ENCODE measurements around the gene ANO10.
"Not testable (repeated sequence)": the region's sequence is repeated elsewhere in the genome, so short reads cannot be mapped to it uniquely, and the experiment has no call there.

Gene ANO10

DNA sequence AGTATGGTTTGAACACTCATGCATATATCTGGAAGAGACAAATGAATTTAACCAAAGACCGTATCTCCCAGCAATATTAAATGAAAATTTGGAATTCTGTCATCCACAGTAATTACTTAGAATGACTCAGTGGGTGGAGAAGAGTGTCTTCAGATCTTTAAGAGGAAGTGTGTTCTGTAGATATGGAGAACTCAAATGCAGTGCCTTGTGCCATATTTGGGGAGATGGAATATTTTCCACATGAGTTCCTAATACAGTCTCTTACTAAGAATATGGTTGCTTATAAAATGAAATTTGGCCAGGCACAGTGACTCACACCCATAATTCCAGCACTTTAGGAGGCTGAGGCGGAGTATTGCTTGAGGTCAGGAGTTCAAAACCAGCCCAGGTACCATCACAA, 40.5 kb downstream of the ANO10 start:
- DNase-seq (ENCODE audit: low read depth, low spot score): no peak

DNA sequence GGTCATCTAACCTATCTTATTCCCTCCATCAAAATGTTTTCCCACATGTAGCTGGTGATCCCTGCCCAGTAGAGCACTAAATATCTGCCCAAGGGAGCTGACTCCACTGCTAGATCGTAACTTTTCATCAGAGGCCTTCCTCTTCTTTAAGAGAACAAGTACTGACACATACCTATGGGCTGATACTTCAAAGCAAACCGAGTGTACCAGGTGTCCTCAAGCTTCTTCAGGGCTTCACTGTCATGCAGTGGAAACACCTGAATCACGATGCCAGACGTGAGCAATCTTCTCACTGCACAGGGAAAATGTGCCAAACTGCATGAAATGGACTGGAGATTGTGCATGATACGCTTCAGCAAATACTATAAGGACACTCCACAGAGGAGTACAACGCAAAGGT, 41.6 kb downstream of the ANO10 start:
- no peak for DNase-seq (ENCODE audit: low read depth, low spot score)

DNA sequence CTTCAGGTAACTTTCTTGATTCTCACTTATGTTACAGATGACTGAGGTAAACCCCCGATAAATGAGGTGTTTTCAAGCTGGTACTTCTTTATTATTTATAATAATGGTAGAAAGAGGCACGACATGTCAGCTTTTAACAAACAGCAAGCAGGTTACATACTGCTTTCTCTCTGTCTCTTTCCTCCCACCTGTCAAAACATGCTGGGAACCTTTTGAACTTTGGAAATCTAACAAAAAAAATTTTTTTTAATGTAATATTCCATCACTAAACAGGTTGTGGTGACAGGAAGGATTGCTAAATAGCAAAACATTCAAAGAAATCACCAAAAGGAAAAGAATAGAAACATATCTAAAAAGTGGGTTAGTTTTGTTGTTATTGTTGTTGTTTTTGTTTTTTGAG, 48.2 kb downstream of the ANO10 start:
- DNase-seq (ENCODE audit: low read depth, low spot score): no peak

DNA sequence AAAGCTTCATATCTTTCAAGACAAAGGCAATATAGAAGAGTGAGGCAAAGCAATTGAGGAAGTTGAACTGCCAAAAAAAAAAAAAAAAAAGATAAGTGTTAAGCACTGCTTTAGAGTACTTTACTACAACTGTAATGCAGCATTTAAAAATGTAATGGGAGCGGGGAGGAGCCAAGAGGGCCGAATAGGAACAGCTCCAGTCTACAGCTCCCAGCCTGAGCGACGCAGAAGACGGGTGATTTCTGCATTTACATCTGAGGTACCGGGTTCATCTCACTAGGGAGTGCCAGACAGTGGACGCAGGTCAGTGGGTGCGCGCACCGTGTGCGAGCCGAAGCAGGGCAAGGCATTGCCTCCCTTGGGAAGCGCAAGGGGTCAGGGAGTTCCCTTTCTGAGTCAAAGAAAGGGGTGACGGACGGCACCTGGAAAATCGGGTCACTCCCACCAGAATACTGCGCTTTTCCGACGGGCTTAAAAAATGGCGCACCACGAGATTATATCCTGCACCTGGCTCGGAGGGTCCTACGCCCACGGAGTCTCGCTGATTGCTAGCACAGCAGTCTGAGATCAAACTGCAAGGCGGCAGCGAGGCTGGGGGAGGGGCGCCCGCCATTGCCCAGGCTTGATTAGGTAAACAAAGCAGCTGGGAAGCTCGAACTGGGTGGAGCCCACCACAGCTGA, 56.0 kb downstream of the ANO10 start:
- not testable (repeated sequence) for DNase-seq (ENCODE audit: low read depth, low spot score)

DNA sequence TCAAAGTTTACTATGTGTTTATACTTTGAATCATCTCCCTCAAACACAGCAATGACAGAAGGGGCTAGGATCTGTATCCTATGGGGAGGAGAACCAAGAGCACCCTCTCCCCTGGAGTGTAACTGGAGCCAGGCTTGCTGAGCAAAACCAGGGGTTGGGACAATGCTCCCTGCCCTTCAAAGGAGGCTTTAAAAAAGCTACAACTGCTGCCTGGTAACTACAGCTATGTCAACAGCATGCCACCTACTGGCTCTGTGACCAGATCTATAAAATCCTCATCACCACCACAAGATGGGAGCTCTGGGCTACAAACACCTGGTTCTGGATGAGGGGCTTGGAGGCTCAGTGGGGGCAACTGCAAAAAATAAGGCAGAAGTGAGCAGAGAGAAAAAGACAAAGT, 61.9 kb downstream of the ANO10 start:
- DNase-seq (ENCODE audit: low read depth, low spot score): no peak

DNA sequence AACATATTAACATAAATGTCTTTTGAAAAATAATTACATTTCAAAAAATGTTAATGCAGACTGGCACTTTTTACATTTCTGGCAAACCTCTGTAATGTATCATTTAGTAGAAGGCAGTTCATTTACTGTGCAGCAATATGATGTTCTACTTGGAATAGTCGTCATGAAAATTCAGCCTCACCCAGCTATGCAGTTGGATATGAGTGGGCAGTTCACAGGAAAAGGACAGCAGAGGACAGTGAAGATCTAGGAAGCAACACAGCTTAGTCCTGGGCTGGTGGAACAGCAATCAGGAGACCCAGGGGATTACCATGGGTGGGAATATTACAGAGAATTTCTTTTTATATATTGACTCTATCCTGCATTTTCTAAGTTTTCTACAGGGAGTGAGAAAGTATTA, 63.6 kb downstream of the ANO10 start:
- no peak for DNase-seq (ENCODE audit: low read depth, low spot score)

DNA sequence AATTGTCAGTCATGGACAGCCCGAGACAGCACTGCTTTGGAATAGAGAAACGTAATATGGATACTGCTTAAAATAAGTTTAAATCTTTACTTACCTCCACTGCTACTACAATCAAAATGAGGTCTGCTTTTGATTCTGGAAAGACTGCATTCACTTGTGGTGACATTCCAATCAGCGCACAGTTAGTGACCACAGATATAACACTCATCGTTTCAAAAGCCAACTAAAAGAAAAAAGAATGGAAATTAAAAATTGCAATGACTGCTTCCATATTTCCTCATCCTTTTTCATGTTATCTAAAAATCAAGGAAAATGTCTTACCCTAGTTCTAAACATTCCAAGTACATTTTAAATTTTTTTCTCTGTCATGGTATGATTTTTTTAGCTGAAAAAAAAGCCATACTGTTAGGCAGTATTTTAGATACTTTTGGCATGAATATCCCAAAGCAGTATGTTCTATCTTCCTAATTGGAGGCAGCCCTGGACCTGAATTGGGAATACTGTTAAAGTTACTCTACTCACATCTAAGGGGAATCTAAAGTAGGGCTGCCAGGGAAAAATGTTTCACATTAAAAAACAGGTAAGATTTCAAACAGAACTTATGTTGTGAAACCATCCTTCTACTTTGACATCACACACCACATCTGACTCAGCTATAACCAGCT, 72.1 kb downstream of the ANO10 start:
- DNase-seq (ENCODE audit: low read depth, low spot score): peak; percentile 26

DNA sequence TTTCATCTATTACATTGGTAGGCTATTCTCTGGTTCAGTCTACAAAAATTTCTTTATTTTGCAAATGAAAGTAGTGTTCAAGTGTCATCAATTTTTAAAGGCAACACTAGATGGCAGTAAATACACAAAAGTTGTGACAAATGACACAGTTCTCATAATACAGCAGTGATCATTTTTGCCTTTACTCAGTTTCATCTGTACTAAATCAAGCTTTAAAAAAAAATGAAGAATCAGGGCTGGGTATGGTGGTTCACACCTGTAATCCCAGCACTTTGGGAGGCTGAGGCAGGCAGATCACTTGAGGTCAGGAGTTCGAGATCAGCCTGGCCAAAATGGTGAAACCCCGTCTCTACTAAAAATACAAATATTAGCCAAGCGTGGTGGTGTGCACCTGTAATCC, 77.5 kb downstream of the ANO10 start:
- DNase-seq (ENCODE audit: low read depth, low spot score): peak; percentile 64

DNA sequence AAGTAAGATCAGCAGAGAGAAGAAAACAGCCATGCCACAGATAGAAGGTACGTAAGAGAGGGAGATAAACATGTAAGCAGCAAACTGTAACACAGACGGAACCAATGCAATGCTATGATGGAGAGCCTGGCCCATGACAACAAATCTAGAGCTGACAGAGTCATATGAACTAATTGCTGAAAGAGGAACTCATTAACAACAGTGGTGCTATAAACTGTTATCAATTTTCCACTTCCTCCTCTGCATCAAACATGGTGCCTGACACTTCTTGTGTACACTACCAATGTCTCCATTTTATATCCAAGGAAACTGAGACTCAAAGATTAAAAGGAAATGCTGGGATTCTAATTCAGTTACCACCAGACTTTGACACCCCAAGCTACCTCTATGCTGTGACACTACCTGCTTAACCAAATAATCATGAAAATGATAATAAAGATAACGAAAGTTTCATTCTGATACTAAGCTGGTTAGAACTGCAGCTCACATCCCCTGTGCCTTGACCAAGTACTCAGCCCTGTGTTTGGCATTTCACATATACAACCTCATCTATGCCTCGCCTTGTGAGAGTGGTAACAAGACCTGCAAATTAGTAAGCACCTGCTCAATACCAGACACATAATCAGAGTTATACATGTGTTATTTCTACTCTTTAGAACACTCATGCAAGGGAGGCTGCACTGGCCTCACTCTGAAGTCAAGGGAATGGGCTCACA, 79.3 kb downstream of the ANO10 start:
- DNase-seq (ENCODE audit: low read depth, low spot score): no peak

DNA sequence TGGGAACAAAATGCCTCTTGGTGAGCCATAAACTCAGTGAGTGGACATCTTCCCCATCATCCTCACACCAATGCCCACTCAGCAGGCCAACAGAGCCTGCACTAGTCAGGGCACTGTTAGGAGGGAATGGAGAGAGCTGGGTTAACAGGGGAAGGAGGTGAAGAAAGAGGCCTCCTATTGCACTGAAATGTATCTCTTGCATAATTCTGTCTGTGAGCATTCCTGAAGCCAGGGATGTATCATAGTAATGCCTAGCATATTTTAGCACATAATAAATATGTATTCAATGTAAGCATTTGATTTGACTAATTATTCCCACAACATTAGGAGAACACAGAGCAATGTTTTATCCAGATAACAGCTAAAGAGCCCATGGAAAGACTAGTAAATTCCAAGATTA, 81.2 kb downstream of the ANO10 start:
- no peak for DNase-seq (ENCODE audit: low read depth, low spot score)

DNA sequence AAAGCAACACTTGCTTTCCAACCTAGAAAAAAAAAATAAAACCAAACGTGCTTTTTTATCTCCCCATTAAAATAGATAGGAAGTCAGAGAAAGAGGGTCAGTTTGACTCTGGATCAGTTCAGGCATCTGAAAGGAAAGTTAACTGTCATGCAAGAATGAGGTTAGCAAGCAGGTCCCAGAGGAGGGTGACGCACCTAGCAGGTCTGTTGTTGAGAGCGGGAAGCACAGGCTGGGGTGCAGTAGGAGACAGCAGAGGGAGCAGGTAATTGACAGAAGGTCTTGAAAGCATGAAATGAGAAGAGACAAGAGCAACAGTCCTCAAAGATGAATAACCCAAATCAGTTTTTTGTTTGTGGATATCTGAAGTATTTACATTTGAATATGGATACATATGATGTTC, 82.5 kb downstream of the ANO10 start:
- no peak for DNase-seq (ENCODE audit: low read depth, low spot score)

DNA sequence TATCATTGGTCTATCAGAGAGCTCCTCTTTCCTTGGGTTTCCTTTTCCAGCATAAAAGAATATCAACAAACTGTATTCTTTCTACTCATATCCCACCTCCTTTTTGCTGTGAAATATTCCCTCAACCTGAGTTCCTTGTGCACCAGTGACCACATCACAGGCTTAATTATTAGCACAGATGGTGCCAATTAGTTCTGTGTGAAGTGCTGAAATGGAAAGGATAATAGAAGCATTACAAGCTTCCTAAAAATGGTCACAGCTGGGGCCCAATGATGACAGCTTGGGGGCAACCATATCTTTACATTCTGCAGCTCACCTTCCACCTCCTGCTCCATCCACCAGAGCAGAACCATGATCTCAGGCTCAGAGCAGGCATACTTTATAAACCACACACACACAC, 84.6 kb downstream of the ANO10 start:
- DNase-seq (ENCODE audit: low read depth, low spot score): no peak

DNA sequence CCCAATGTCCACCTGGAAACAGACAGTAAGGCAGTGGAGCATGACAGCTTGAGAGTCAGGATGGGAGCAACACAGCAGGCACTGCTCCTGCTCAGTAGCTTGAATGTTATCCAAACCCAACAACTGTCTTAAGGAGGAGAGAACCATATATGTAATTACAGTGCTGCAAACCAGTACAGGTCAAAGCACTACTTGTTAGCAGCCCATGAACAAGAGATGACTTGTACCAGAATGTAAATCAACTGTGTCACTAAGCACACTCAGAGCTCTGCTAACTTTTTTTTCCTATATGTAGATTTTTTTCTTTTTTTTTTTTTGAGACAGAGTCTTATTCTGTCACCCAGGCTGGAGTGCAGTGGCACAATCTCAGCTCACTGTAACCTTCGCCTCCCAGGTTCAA, 87.1 kb downstream of the ANO10 start:
- DNase-seq (ENCODE audit: low read depth, low spot score): no peak

DNA sequence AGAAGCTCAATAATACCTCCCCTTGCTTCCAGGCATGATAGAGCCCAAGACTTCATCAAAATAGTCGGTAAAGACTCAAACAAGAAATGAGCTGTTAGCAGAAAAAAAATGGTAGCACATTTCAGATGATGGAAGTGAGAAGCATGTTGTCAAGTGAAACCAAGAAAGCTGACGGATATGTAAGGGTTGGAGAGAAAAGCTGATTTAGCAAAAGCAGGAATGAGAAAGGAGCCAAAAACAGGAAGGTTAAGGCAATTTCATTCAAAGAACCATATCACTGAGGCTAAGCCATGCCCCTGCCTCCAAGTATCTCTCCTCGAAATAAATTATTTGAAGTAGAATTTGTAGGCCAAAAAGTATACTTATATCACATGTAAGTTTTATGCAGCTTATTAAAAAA, 88.8 kb downstream of the ANO10 start:
- DNase-seq (ENCODE audit: low read depth, low spot score): no peak

DNA sequence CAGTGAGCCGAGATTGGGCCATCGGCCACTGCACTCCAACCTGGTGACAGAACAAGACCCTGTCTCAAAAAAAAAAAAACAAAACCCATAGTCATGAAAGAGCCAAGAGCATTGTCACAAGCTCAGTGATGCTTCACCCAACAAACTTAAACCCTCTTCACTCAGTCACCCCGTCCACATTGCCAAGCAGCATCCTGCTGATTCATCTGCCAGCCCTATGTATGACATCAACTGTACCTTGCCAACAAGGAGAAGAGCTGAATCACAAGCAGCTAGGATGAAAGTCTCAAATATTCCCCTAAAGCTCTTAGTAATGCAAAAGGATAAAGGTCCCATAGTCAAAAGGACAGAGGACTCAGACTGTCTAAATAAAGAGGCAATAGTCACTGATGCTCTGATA, 90.0 kb downstream of the ANO10 start:
- peak; percentile 42 for DNase-seq (ENCODE audit: low read depth, low spot score)

DNA sequence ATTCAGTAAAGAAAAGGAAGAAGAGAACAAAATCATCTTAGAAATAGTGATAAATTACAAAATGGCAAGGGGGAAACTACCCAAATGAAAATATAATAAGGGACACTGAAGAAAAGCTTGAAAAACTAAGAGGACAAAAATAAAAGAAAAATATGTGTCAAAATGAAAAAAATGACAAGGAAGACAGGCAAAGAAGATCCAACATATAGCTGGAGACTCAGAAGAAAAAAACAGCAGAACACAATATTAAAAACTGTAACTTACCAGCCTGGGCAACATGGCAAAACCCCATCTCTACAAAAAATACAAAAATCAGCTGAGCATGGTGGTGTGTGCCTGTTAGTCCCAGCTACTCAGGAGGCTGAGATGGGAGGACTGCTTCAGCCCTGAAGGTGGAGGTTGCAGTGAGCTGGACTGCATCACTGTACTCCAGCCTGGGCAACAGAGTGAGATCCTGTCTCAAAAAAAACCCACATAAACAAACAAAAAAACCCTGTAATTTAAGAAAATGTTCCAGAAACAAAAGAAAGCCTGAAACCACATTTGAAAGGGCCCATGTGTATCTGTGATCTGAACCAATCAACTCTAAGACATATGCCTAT, 93.2 kb downstream of the ANO10 start:
- no peak for DNase-seq (ENCODE audit: low read depth, low spot score)

DNA sequence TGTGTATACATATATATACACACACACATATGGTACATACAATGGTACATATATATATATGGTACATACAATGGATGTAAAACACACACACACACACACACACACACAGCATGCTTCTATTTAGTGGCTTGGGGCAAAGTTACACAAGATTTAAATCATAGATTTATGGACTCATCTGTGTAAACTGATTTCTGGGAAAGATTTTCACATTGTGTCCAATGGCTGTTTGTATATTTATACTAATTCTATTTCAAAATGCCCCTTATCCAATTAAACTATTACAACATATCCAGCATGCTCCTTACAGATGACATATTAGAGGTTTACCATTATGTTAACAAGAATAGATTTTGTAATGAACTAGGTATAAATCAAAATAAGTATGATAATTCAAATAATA, 94.9 kb downstream of the ANO10 start:
- no peak for DNase-seq (ENCODE audit: low read depth, low spot score)

DNA sequence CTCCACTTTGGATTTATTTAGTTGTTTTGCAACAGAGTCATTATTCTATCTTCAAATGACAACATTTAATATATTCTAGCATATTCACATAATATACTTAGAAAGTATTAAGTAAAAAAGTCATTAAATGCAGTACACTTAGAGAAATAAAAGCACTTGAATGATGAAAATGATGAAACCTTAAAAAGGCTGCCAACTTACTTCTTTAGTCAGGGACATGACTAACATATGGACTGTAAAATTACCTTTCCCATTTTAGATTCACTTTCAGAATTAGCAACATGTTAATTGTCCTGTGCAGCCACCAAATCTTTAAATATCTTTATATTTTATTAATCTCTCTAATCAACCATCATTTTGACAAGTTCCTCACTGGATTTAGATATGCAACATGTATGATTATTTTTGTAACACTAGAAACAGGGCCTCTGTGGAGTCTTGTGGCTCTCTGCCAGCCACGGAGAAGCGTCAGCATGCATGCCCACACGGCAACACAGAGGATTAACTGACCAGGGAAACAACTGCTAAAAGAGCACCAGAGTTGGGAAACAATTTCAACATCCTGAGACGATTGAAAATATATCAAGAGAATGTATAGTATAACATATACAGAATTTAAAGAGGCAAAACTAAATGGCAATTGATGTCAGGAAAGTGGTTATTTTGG, 95.7 kb downstream of the ANO10 start:
- peak; percentile 36 for DNase-seq (ENCODE audit: low read depth, low spot score)

DNA sequence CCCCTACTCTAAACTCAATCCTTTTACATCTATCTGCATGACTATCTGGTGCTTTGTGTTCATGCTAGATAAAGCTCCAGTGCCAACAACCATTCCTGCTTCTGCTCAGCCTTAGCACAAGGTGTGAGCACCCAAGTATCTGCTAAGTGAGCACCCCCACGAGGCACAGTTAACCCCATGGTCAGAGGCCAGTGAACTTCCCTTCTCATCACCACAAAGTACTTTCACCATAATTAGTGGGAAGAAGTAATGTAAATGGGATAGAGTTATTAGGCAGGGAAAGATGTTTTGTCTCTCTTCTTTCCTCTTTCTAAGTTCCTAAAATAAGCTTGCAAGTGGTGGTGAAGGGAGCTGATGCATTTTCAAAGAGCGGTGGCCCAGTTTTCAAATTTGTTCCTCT, 96.4 kb downstream of the ANO10 start:
- DNase-seq (ENCODE audit: low read depth, low spot score): no peak

DNA sequence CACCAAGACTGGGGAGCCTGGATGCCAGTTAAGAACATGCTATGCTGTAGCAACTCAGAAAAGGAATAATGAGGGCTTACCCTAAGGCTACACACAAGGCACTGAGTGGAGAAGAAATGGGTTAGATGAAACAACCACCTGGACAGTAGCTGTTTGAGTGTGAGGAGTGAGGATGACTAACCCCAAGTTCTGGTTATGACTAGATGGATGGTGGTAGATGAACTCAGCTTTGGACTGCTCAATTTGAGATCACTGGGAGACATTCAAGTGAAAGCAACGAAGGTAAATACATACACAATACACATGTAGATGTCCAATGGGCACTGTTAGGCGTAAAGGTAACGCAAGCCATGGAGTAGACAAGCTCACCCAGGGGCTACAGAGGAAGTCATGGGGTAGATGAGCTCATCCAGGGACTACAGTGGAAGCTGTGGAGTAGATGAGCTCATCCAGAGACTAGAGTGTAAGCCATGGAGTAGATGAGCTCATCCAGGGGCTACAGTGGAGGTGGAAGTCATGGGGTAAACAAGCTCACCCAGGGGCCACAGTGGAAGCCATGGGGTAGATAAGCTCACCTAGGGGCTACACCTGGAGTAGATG, 98.3 kb downstream of the ANO10 start:
- DNase-seq (ENCODE audit: low read depth, low spot score): no peak

DNA sequence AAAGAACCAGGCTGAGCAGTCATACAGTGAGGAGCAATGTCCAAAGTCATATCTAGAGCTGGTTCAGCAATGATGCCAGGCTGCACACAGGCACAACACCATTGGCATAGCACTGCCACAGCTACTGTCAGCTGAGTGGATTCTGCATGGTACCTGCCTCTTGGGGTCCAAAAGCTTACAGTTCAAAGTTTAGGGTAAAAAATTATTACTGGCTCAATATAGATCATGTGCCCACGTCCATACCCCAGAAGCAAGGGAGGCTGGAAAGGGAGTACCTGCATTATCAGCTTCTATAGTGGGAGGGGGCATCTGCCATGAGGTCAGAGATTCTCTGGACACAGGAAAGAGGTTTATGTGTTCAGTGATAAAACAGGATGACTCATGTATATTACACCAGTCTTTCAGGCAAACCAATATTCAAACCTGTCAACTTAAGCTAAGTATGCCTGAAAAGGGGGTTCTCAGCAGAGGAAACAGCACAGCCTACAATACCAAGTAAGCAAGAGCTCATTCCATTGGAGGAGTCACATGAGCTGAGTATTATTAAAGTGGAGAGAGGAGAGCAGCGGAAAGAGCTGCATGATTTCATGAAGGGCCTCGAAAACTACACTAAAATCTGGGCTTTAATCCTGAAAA, 99.0 kb downstream of the ANO10 start:
- DNase-seq (ENCODE audit: low read depth, low spot score): no peak
